ENCODE measurements around the gene TRIM10.

The TRIM10 gene

GRCh38 chr6:30178837-30179236, 17.8 kb upstream of the TRIM10 start:
- no peak overlapping the region for H3K4me3 ChIP-seq (IDR thresholded peaks at IDR 0.05; ENCODE audit: insufficient read depth, low read depth, low read length)
- H3K36me3 ChIP-seq (ENCODE audit: insufficient read depth): no peaks in the 10 kb centered on the region
- H3K79me2 ChIP-seq (ENCODE audit: insufficient read depth, low read depth): no peaks in the 10 kb centered on the region
- no peaks in the 10 kb centered on the region for H3K4me1 ChIP-seq (ENCODE audit: low read depth, poor library complexity, severe bottlenecking)
- no peaks in the 10 kb centered on the region for H4K20me1 ChIP-seq (ENCODE audit: insufficient read depth)
- H3K27me3 ChIP-seq (ENCODE audit: insufficient read depth, low read depth): no peaks in the 10 kb centered on the region
- H3K27ac ChIP-seq: no peak overlapping the region
- no peak for TF ChIP-seq CTCF (conservative IDR thresholded peaks at IDR 0.05; ENCODE audit: low read depth, low read length)
- no peak overlapping the region for H2AFZ ChIP-seq (ENCODE audit: low read depth)
- H3K4me2 ChIP-seq: no peak overlapping the region
- no peak overlapping the region for H3K9ac ChIP-seq

- H3K27me3 ChIP-seq (ENCODE audit: insufficient read depth, low read depth): no peaks in the 10 kb centered on the region
- no peak overlapping the region for H3K4me2 ChIP-seq
- H3K4me3 ChIP-seq (IDR thresholded peaks at IDR 0.05; ENCODE audit: insufficient read depth, low read depth, low read length): no peak overlapping the region
- H4K20me1 ChIP-seq (ENCODE audit: insufficient read depth): no peaks in the 10 kb centered on the region
- no peak overlapping the region for H2AFZ ChIP-seq (ENCODE audit: low read depth)
- H3K36me3 ChIP-seq (ENCODE audit: insufficient read depth): no peaks in the 10 kb centered on the region
- no peaks in the 10 kb centered on the region for H3K79me2 ChIP-seq (ENCODE audit: insufficient read depth, low read depth)
- H3K9ac ChIP-seq: no peak overlapping the region
- H3K4me1 ChIP-seq (ENCODE audit: low read depth, poor library complexity, severe bottlenecking): no peaks in the 10 kb centered on the region
- H3K27ac ChIP-seq: no peak overlapping the region
- TF ChIP-seq CTCF (conservative IDR thresholded peaks at IDR 0.05; ENCODE audit: low read depth, low read length): no peak
These were observed 14.8 kb upstream of the TRIM10 start for GRCh38 chr6:30175765-30176164.

DNA sequence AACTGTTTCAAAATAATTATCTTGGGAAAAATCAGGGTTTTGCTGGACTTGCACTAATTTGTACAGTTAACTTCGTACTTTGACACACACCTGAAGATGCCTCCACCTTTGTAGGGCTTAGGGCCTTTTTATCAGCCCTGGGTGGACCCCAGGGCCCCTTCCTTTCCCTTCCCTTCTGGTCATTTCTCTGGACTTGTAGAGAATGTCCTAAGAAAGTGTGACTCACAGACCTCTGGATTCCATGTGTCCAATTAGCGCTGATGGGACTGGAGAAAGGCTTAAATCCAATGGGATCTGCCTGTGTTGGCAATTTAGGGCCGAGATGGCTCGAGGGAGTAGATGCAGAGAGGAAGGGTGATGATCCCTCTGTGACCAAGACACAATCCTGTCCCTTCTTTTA, 11.7 kb upstream of the TRIM10 start:
- Histone ChIP-seq H3K4me2 (no peak overlapping the region), H3K79me2 (ENCODE audit: insufficient read depth, low read depth) (no peaks in the 10 kb centered on the region), H3K27me3 (ENCODE audit: insufficient read depth, low read depth) (no peaks in the 10 kb centered on the region), H4K20me1 (ENCODE audit: insufficient read depth) (no peaks in the 10 kb centered on the region), H3K4me1 (ENCODE audit: low read depth, poor library complexity, severe bottlenecking) (no peaks in the 10 kb centered on the region), H3K4me3 (IDR thresholded peaks at IDR 0.05; ENCODE audit: insufficient read depth, low read depth, low read length) (no peak overlapping the region), H3K9ac (no peak overlapping the region), H3K36me3 (ENCODE audit: insufficient read depth) (no peaks in the 10 kb centered on the region), H3K27ac (no peak overlapping the region), H2AFZ (ENCODE audit: low read depth) (no peak overlapping the region)
- no peak for TF ChIP-seq CTCF (conservative IDR thresholded peaks at IDR 0.05; ENCODE audit: low read depth, low read length)

- H3K4me2 ChIP-seq: no peak overlapping the region
- no peak overlapping the region for H3K9ac ChIP-seq
- H3K27me3 ChIP-seq (ENCODE audit: insufficient read depth, low read depth): no peaks in the 10 kb centered on the region
- no peaks in the 10 kb centered on the region for H4K20me1 ChIP-seq (ENCODE audit: insufficient read depth)
- no peak for TF ChIP-seq CTCF (conservative IDR thresholded peaks at IDR 0.05; ENCODE audit: low read depth, low read length)
- H3K4me3 ChIP-seq (IDR thresholded peaks at IDR 0.05; ENCODE audit: insufficient read depth, low read depth, low read length): no peak overlapping the region
- H3K79me2 ChIP-seq (ENCODE audit: insufficient read depth, low read depth): no peaks in the 10 kb centered on the region
- H2AFZ ChIP-seq (ENCODE audit: low read depth): no peak overlapping the region
- H3K4me1 ChIP-seq (ENCODE audit: low read depth, poor library complexity, severe bottlenecking): no peaks in the 10 kb centered on the region
- H3K27ac ChIP-seq: no peak overlapping the region
- no peaks in the 10 kb centered on the region for H3K36me3 ChIP-seq (ENCODE audit: insufficient read depth)
These were observed 10.9 kb upstream of the TRIM10 start for GRCh38 chr6:30171677-30172471.

All from KMS-11 (cell line).